ENCODE data around the gene SPG7.

GRCh38 chr16:89545831-89546574, 37.8 kb downstream of the SPG7 start:
- TF ChIP-seq POLR2A (IDR thresholded peaks at IDR 0.05; ENCODE audit: extremely low read depth, insufficient read length) (no peak), CTCF (IDR thresholded peaks at IDR 0.05; ENCODE audit: low read depth, low read length) (no peak), MAX (IDR thresholded peaks at IDR 0.05; ENCODE audit: low read depth, low read length) (no peak), MYC (IDR thresholded peaks at IDR 0.05; ENCODE audit: low read depth, low read length) (no peak)

All from NB4 (cell line).